Panc1 (cell line): Measurements from ENCODE around the gene NR1I3. TPM values are rescaled to one million over a fixed set of nuclear protein-coding genes. Genes with fewer than 3 reads are reported as not detected.

Experiments used
- ATAC-seq: fragments of 200-7000 bp; cut with Tn5 transposase; 2 replicates; pipeline ENCODE4 v1.9.1; 2020; ENCODE audit warnings: mild to moderate bottlenecking, moderate library complexity
- BruUV-seq: library from RNA; stranded (reverse); fragments of 400-500 nt; replicated peaks from 2 replicates; lab custom pipeline; 2021; lab: Mats Ljungman, UMichigan
- CTCF ChIA-PET: fragments of 300-600 bp; sonication (Branson Sonifier 250); formaldehyde crosslinking; loops from one replicate; lab custom pipeline; 2022; ENCODE audit warnings: antibody characterized with exemption; lab: Charles Lee
- POLR2A ChIA-PET: fragments of 300-600 bp; sonication (Branson Sonifier 250); formaldehyde crosslinking; loops from one replicate; lab custom pipeline; 2022; ENCODE audit warnings: antibody characterized with exemption; lab: Charles Lee
- DNase-seq: peaks from one replicate; pipeline ENCODE4 v3.0.0-alpha.2; 2010; ENCODE audit warnings: low read depth, low spot score
- H3K27ac ChIP-seq: 2 replicates; pipeline ENCODE4 v1.5.1; 2011; ENCODE audit warnings: mild to moderate bottlenecking, low read length, inconsistent platforms
- H3K27me3 ChIP-seq: fragments of 200-500 bp; sonication (Bioruptor generic); 2 replicates; pipeline ENCODE4 v1.6.0; 2014; ENCODE audit warnings: low read length, inconsistent platforms; ENCODE audit not compliant: control insufficient read depth, insufficient read depth
- H3K36me3 ChIP-seq: fragments of 200-500 bp; sonication (Bioruptor generic); 2 replicates; pipeline ENCODE4 v1.5.1; 2014; ENCODE audit warnings: inconsistent platforms, mild to moderate bottlenecking, low read length, moderate library complexity; ENCODE audit not compliant: control insufficient read depth, insufficient read depth
- H3K4me1 ChIP-seq: 2 replicates; pipeline ENCODE4 v1.5.1; 2011; ENCODE audit warnings: inconsistent platforms, mild to moderate bottlenecking, low read length, moderate library complexity; ENCODE audit not compliant: control insufficient read depth, insufficient read depth
- H3K4me3 ChIP-seq, 2 experiments: 2 replicates each; pipeline ENCODE4 v1.5.1; 2011 to 2012; ENCODE audit warnings: low read depth in 2 of 2, low read length in 2 of 2, mild to moderate bottlenecking in 2 of 2, inconsistent platforms in 1 of 2, moderate library complexity in 1 of 2
- H3K9me3 ChIP-seq: fragments of 200-500 bp; sonication (Bioruptor generic); 2 replicates; pipeline ENCODE4 v1.5.1; 2014; ENCODE audit warnings: low read depth, mild to moderate bottlenecking, inconsistent platforms, low read length, moderate library complexity; ENCODE audit not compliant: control insufficient read depth, insufficient read depth
- POLR2AphosphoS5 ChIP-seq: IDR thresholded peaks from 2 replicates; pipeline ENCODE4 v1.6.1; 2012; ENCODE audit warnings: mild to moderate bottlenecking, low read depth, low read length, moderate library complexity
- SIN3A ChIP-seq: IDR thresholded peaks from 2 replicates; pipeline ENCODE4 v1.6.1; 2012; ENCODE audit warnings: low read depth, mild to moderate bottlenecking, low read length, moderate library complexity, borderline replicate concordance; ENCODE audit not compliant: insufficient read depth
- TCF7L2 ChIP-seq: IDR thresholded peaks from 2 replicates; pipeline ENCODE4 v1.6.1; 2011; ENCODE audit warnings: mild to moderate bottlenecking, low read depth, low read length, inconsistent platforms
- in situ Hi-C: cut with HindIII; loops from 2 replicates; pipeline ENCODE4 v1.10.0; 2016; ENCODE audit warnings: low sequenced_read_pairs, low pct_unique_long_range_greater_than_20kb
- intact Hi-C: fragments of 100-400 bp; cut with micrococcal nuclease; formaldehyde crosslinking; loops from one replicate; pipeline ENCODE4 v1.10.0; 2022; ENCODE audit not compliant: unreplicated experiment
- total RNA-seq: library from RNA; stranded (reverse); gene quantifications from one replicate; pipeline ENCODE4 v1.2.1, GENCODE V29; 2021; ENCODE audit not compliant: unreplicated experiment
- TF ChIP-seq, protein P1 (sequence below), 2 experiments: IDR thresholded peaks; 2 replicates each; pipeline ENCODE4 v1.6.1; 2011 to 2012; ENCODE audit warnings: low read depth in 2 of 2, control low read depth in 1 of 2, low read length in 1 of 2, mild to moderate bottlenecking in 1 of 2, moderate library complexity in 1 of 2; ENCODE audit not compliant: insufficient read depth in 1 of 2
- TF ChIP-seq, protein P2 (sequence below): fragments of 450-650 bp; IDR thresholded peaks from 2 replicates; pipeline ENCODE4 v1.5.1; 2017; ENCODE audit warnings: mild to moderate bottlenecking

Gene NR1I3
- total RNA-seq, 1 experiment from 2014 or later, result not detected

DNA sequence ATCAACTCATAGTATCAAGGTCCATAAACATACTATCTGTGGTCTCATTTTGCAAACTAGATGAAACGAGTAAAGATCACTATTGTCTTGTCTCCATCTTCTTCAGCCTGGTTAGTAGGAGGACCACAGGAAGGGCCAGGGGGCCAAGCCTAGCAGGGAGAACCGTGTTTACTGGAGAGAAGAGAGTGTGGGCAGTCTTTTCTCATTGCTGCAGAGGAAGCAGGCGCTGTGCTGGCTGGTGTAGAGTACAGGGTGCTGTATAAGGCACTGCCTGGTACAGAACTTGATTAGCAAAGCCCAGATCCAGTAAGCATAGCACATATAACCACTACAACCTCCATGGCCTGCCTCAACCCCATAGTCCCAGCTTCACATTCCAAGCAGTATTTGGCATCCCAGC lies 50.7 kb downstream of the NR1I3 start:
- ChIA-PET CTCF (no interaction called here), POLR2A (interaction anchor here (0.7 kb wide), 1 partner anchor 535 kb away, joined by 3 read pairs; no protein-coding TSS in a partner anchor)
- TF ChIP-seq, protein P1, sequence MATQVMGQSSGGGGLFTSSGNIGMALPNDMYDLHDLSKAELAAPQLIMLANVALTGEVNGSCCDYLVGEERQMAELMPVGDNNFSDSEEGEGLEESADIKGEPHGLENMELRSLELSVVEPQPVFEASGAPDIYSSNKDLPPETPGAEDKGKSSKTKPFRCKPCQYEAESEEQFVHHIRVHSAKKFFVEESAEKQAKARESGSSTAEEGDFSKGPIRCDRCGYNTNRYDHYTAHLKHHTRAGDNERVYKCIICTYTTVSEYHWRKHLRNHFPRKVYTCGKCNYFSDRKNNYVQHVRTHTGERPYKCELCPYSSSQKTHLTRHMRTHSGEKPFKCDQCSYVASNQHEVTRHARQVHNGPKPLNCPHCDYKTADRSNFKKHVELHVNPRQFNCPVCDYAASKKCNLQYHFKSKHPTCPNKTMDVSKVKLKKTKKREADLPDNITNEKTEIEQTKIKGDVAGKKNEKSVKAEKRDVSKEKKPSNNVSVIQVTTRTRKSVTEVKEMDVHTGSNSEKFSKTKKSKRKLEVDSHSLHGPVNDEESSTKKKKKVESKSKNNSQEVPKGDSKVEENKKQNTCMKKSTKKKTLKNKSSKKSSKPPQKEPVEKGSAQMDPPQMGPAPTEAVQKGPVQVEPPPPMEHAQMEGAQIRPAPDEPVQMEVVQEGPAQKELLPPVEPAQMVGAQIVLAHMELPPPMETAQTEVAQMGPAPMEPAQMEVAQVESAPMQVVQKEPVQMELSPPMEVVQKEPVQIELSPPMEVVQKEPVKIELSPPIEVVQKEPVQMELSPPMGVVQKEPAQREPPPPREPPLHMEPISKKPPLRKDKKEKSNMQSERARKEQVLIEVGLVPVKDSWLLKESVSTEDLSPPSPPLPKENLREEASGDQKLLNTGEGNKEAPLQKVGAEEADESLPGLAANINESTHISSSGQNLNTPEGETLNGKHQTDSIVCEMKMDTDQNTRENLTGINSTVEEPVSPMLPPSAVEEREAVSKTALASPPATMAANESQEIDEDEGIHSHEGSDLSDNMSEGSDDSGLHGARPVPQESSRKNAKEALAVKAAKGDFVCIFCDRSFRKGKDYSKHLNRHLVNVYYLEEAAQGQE (IDR thresholded peaks at IDR 0.05; ENCODE audit: insufficient read depth in 1 of 2, low read depth in 2 of 2, low read length in 1 of 2), result no peak
- TF ChIP-seq POLR2AphosphoS5 (no peak), TCF7L2 (no peak), SIN3A (no peak)
- TF ChIP-seq, protein P2, sequence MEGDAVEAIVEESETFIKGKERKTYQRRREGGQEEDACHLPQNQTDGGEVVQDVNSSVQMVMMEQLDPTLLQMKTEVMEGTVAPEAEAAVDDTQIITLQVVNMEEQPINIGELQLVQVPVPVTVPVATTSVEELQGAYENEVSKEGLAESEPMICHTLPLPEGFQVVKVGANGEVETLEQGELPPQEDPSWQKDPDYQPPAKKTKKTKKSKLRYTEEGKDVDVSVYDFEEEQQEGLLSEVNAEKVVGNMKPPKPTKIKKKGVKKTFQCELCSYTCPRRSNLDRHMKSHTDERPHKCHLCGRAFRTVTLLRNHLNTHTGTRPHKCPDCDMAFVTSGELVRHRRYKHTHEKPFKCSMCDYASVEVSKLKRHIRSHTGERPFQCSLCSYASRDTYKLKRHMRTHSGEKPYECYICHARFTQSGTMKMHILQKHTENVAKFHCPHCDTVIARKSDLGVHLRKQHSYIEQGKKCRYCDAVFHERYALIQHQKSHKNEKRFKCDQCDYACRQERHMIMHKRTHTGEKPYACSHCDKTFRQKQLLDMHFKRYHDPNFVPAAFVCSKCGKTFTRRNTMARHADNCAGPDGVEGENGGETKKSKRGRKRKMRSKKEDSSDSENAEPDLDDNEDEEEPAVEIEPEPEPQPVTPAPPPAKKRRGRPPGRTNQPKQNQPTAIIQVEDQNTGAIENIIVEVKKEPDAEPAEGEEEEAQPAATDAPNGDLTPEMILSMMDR, result no peak
- in situ Hi-C loops, result no loop called here
- Histone ChIP-seq H3K27me3 (no peaks in the 10 kb centered on the region), H3K4me3 (no peak overlapping the region), H3K9me3 (no peaks in the 10 kb centered on the region), H3K27ac (no peak overlapping the region), H3K36me3 (no peaks in the 10 kb centered on the region), H3K4me1 (no peaks in the 10 kb centered on the region)
- DNase-seq (no peak), ATAC-seq (no peak)
- BruUV-seq, result no TSS peak
- intact Hi-C loops, result no loop called here

DNA sequence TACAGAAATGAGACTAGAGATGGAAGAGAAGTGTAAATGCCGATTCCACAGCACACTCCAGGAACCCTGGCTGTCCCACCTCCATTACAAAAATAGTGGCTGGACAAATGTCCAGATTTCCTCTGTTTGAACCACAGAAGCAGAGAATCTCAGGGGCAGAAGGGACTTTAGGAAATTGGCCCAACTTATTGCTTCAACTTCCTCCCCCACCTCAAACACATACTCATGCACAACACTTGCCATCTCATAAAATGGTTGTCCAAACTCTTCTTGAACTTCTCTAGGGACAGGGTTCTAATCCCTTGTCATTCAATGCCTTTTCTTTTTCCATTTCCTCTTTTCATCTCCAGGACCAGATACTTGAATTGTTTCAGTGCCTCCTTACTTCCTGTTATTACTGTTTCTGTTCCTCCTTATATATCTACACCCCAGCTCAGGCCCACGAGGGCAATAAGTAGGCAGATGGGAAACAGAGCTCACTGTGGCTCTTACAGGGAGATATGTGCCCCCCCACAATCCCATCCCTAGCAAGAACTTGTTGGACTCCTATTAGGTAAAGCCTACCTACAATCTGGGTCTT lies 52.2 kb downstream of the NR1I3 start:
- no peaks in the 10 kb centered on the region for H3K36me3 ChIP-seq
- CTCF ChIA-PET, result interaction anchor here (0.5 kb wide), 1 partner anchor 15 kb away, joined by 4 read pairs; no protein-coding TSS in a partner anchor
- H3K27ac ChIP-seq, result no peak overlapping the region
- POLR2A ChIA-PET, result interaction anchor here (0.6 kb wide), 1 partner anchor 11 kb away, joined by 3 read pairs; no protein-coding TSS in a partner anchor
- ATAC-seq, result no peak
- TF ChIP-seq, protein P1 (IDR thresholded peaks at IDR 0.05; ENCODE audit: insufficient read depth in 1 of 2, low read depth in 2 of 2, low read length in 1 of 2), result no peak
- H3K4me3 ChIP-seq, result no peak overlapping the region
- BruUV-seq, result no TSS peak
- no peaks in the 10 kb centered on the region for H3K9me3 ChIP-seq
- no peaks in the 10 kb centered on the region for H3K27me3 ChIP-seq
- intact Hi-C loops, result no loop called here
- no peaks in the 10 kb centered on the region for H3K4me1 ChIP-seq
- DNase-seq, result no peak
- in situ Hi-C loops, result no loop called here
